ENCODE results near the gene CFAP46. TPM values are rescaled to one million over a fixed set of nuclear protein-coding genes. Genes with fewer than 3 reads are reported as not detected.

Gene CFAP46
- total and polyA plus RNA-seq, 2 of the 8 experiments (the other 6 are each of a cell fraction or from before 2014, with no cell fraction given): 2.6 to 4.8 TPM

DNA sequence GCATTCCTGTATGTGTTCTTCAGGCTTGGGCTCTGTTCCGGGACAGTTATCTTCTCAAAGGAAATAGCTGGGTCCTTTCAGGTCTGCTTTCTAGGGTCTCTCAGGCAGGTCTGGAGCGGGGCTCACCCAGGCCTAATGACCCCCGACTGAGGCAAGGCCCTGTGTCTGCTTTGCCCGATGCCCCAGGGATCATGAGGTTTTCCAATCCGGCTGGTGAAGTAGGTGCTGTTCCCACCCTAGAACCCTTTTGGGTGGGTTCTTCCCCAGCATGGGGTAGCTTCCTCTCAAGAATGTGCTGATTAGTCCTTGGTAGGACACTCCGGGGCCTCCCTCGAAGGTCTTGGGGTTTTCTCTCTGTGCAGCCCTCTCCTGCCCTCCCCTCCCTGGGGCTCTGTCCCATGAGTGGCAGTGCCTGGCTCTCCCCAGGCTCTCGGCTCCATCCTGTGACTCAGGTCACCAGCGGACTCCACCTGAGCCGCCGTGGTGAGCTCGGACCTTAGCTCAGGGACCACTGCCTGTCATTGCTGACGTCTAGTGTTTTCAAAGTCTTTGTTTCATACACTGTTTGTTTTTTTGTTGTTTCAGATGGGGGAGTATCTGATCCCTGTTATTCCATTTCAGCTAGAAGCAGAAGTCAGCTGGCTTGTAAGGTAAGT lies 85.4 kb downstream of the CFAP46 start (continued):
- TF ChIP-seq, protein P1, sequence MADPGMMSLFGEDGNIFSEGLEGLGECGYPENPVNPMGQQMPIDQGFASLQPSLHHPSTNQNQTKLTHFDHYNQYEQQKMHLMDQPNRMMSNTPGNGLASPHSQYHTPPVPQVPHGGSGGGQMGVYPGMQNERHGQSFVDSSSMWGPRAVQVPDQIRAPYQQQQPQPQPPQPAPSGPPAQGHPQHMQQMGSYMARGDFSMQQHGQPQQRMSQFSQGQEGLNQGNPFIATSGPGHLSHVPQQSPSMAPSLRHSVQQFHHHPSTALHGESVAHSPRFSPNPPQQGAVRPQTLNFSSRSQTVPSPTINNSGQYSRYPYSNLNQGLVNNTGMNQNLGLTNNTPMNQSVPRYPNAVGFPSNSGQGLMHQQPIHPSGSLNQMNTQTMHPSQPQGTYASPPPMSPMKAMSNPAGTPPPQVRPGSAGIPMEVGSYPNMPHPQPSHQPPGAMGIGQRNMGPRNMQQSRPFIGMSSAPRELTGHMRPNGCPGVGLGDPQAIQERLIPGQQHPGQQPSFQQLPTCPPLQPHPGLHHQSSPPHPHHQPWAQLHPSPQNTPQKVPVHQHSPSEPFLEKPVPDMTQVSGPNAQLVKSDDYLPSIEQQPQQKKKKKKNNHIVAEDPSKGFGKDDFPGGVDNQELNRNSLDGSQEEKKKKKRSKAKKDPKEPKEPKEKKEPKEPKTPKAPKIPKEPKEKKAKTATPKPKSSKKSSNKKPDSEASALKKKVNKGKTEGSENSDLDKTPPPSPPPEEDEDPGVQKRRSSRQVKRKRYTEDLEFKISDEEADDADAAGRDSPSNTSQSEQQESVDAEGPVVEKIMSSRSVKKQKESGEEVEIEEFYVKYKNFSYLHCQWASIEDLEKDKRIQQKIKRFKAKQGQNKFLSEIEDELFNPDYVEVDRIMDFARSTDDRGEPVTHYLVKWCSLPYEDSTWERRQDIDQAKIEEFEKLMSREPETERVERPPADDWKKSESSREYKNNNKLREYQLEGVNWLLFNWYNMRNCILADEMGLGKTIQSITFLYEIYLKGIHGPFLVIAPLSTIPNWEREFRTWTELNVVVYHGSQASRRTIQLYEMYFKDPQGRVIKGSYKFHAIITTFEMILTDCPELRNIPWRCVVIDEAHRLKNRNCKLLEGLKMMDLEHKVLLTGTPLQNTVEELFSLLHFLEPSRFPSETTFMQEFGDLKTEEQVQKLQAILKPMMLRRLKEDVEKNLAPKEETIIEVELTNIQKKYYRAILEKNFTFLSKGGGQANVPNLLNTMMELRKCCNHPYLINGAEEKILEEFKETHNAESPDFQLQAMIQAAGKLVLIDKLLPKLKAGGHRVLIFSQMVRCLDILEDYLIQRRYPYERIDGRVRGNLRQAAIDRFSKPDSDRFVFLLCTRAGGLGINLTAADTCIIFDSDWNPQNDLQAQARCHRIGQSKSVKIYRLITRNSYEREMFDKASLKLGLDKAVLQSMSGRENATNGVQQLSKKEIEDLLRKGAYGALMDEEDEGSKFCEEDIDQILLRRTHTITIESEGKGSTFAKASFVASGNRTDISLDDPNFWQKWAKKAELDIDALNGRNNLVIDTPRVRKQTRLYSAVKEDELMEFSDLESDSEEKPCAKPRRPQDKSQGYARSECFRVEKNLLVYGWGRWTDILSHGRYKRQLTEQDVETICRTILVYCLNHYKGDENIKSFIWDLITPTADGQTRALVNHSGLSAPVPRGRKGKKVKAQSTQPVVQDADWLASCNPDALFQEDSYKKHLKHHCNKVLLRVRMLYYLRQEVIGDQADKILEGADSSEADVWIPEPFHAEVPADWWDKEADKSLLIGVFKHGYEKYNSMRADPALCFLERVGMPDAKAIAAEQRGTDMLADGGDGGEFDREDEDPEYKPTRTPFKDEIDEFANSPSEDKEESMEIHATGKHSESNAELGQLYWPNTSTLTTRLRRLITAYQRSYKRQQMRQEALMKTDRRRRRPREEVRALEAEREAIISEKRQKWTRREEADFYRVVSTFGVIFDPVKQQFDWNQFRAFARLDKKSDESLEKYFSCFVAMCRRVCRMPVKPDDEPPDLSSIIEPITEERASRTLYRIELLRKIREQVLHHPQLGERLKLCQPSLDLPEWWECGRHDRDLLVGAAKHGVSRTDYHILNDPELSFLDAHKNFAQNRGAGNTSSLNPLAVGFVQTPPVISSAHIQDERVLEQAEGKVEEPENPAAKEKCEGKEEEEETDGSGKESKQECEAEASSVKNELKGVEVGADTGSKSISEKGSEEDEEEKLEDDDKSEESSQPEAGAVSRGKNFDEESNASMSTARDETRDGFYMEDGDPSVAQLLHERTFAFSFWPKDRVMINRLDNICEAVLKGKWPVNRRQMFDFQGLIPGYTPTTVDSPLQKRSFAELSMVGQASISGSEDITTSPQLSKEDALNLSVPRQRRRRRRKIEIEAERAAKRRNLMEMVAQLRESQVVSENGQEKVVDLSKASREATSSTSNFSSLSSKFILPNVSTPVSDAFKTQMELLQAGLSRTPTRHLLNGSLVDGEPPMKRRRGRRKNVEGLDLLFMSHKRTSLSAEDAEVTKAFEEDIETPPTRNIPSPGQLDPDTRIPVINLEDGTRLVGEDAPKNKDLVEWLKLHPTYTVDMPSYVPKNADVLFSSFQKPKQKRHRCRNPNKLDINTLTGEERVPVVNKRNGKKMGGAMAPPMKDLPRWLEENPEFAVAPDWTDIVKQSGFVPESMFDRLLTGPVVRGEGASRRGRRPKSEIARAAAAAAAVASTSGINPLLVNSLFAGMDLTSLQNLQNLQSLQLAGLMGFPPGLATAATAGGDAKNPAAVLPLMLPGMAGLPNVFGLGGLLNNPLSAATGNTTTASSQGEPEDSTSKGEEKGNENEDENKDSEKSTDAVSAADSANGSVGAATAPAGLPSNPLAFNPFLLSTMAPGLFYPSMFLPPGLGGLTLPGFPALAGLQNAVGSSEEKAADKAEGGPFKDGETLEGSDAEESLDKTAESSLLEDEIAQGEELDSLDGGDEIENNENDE (IDR thresholded peaks at IDR 0.05; ENCODE audit: insufficient replicate concordance, low read length): no peak
- TF ChIP-seq, protein P2, sequence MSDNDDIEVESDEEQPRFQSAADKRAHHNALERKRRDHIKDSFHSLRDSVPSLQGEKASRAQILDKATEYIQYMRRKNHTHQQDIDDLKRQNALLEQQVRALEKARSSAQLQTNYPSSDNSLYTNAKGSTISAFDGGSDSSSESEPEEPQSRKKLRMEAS (IDR thresholded peaks at IDR 0.05): no peak
- TF ChIP-seq JUN (IDR thresholded peaks at IDR 0.05; ENCODE audit: low read depth, low read length) (no peak), SIN3A (conservative IDR thresholded peaks at IDR 0.05 in 1 of 2, IDR thresholded peaks at IDR 0.05 in 1 of 2; ENCODE audit: low read depth in 1 of 2, low read length in 2 of 2) (no peak), JUND (IDR thresholded peaks at IDR 0.05; ENCODE audit: low read length) (no peak), POLR2AphosphoS5 (IDR thresholded peaks at IDR 0.05; ENCODE audit: low read depth, low read length) (no peak), PHF8 (conservative IDR thresholded peaks at IDR 0.05; ENCODE audit: low read depth, low read length) (no peak), NRF1 (IDR thresholded peaks at IDR 0.05; ENCODE audit: low read depth, low read length) (no peak), FOSL1 (IDR thresholded peaks at IDR 0.05; ENCODE audit: insufficient read depth, low read depth, low read length) (no peak)
- TF ChIP-seq, protein P3, sequence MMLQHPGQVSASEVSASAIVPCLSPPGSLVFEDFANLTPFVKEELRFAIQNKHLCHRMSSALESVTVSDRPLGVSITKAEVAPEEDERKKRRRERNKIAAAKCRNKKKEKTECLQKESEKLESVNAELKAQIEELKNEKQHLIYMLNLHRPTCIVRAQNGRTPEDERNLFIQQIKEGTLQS (IDR thresholded peaks at IDR 0.05; ENCODE audit: insufficient read depth, low read depth, low read length): no peak
